ENCODE measurements around the gene WDFY2.

DNA sequence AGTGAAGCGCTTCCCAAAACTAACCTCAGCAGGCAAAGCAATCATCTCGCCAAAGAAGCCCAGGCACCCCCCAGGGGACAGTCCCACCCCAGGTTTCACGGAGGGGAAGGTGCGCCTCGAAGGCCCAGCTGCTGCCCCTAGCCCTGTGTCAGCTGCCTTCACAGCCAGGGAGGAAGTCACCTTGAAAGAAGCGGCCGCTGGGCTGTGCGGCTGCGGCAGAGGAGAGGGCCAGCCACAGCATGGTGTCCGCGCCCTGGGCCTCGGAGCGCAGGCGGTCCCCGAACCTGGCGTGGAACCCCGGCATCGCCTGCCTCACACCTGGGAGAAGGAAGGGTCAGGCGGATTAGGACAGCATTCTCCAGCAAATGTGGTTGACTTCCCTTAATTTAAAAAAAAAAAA lies 184.7 kb downstream of the WDFY2 start:
- TF ChIP-seq, protein P1, sequence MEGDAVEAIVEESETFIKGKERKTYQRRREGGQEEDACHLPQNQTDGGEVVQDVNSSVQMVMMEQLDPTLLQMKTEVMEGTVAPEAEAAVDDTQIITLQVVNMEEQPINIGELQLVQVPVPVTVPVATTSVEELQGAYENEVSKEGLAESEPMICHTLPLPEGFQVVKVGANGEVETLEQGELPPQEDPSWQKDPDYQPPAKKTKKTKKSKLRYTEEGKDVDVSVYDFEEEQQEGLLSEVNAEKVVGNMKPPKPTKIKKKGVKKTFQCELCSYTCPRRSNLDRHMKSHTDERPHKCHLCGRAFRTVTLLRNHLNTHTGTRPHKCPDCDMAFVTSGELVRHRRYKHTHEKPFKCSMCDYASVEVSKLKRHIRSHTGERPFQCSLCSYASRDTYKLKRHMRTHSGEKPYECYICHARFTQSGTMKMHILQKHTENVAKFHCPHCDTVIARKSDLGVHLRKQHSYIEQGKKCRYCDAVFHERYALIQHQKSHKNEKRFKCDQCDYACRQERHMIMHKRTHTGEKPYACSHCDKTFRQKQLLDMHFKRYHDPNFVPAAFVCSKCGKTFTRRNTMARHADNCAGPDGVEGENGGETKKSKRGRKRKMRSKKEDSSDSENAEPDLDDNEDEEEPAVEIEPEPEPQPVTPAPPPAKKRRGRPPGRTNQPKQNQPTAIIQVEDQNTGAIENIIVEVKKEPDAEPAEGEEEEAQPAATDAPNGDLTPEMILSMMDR (IDR thresholded peaks at IDR 0.05), result no peak
- TF ChIP-seq POLR2A (IDR thresholded peaks at IDR 0.05), result no peak
